Measurements from ENCODE around the gene CYTH1. TPM values are rescaled to one million over a fixed set of nuclear protein-coding genes. Genes with fewer than 3 reads are reported as not detected.

The CYTH1 gene
- total and polyA plus RNA-seq, 4 donors = 28.1 to 50.4 (median 42.4) TPM

DNA sequence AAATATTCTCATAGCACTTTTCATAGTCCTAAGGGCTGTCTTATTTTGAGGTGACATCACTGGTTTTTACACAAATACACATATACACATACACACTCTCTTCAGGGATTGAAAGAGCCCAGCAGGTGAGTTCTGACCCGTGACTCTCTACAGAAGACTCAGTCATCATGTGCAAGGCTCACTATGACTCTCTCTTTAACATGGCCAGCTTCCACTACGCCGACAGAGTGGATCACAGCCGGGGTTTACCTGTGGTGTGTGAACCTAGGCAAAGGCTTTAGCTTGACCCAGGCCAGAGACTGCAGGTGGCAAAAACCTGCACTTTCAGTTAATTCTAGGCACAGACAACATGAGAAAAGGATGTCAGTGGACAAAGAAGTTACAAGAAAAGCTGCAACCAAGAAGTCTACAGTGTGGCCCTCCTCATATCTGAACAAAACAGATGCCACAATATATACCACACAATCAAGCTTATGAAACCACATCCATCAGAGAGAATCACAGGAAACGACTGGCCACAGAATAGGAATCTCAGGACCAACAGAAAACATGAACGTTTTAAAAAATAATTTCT, 56.5 kb downstream of the CYTH1 start:
- H3K27ac ChIP-seq (ENCODE audit: low read depth, low read length) = no peak overlapping the region
- H3K4me1 ChIP-seq (ENCODE audit: control insufficient read depth, insufficient read depth, low read length) = peaks cover 48% of the 10 kb centered on the region
- no peak for DNase-seq (ENCODE audit: low read depth in 4 of 6, low spot score in 6 of 6)
- no peak overlapping the region for H3K4me3 ChIP-seq (ENCODE audit: low read depth, low read length)
- no peaks in the 10 kb centered on the region for H3K27me3 ChIP-seq (ENCODE audit: control insufficient read depth, insufficient read depth, low read length)
- H3K36me3 ChIP-seq (ENCODE audit: control insufficient read depth, insufficient read depth, low read length) = peaks cover 2% of the 10 kb centered on the region
- no peaks in the 10 kb centered on the region for H3K9me3 ChIP-seq (ENCODE audit: control insufficient read depth, insufficient read depth, low read length)
- 82% methylated on average over 3 of the region's 6 CpGs for WGBS (ENCODE audit: insufficient coverage)

DNA sequence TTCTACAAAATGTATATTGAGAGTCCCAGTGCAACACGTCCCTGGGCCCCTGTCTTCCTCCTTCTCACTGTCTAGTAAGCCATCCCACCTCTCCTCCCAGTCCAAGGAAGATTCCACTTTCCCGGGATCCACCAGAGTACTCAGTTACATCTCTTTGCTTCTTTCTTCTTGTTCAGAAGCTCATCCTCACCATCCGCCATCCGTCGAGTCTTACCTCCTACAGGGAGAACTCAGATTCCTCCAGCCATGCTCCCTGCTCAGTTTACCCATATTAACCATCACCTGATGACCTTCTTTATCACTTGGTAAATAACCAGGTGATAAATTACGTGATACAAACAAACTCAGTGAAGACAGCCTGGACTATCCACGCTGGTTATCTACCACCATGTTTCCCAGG, 57.1 kb downstream of the CYTH1 start:
- Histone ChIP-seq H3K27ac (ENCODE audit: low read depth, low read length) (no peak overlapping the region), H3K4me1 (ENCODE audit: control insufficient read depth, insufficient read depth, low read length) (peaks cover 53% of the 10 kb centered on the region), H3K27me3 (ENCODE audit: control insufficient read depth, insufficient read depth, low read length) (no peaks in the 10 kb centered on the region), H3K4me3 (ENCODE audit: low read depth, low read length) (no peak overlapping the region), H3K9me3 (ENCODE audit: control insufficient read depth, insufficient read depth, low read length) (no peaks in the 10 kb centered on the region), H3K36me3 (ENCODE audit: control insufficient read depth, insufficient read depth, low read length) (peaks cover 2% of the 10 kb centered on the region)
- 58% methylated on average over 5 of the region's 7 CpGs for WGBS (ENCODE audit: insufficient coverage)
- no peak for DNase-seq (ENCODE audit: low read depth in 4 of 6, low spot score in 6 of 6)

DNA sequence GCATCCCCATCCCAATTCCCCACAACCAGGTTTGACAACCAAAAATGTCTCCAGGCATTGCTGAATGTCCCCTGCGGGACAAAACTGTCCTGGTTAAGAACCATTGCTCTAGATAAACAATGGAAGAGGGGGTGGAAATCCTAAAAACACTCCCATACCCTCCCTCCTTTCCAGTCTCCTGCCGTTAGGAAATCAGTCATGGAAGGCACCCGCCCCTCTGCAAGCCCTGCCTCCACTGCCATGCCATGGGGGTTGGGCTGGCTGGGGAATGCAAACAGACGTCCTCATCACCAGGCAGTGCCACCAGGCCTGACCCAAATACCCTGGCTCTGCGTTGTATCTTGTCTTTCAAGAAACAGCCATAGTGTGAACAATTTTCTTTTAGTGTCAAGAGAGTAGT, 57.5 kb downstream of the CYTH1 start:
- whole genome bisulfite sequencing (ENCODE audit: insufficient coverage) = 57% methylated on average over 1 of the region's 5 CpGs
- H3K27me3 ChIP-seq (ENCODE audit: control insufficient read depth, insufficient read depth, low read length) = no peaks in the 10 kb centered on the region
- no peak overlapping the region for H3K4me3 ChIP-seq (ENCODE audit: low read depth, low read length)
- H3K27ac ChIP-seq (ENCODE audit: low read depth, low read length) = peak overlapping the region; percentile 87
- peak in 1 of 6 donors; percentile 71 for DNase-seq (ENCODE audit: low read depth in 4 of 6, low spot score in 6 of 6)
- peaks cover 53% of the 10 kb centered on the region for H3K4me1 ChIP-seq (ENCODE audit: control insufficient read depth, insufficient read depth, low read length)
- H3K36me3 ChIP-seq (ENCODE audit: control insufficient read depth, insufficient read depth, low read length) = peaks cover 2% of the 10 kb centered on the region
- no peaks in the 10 kb centered on the region for H3K9me3 ChIP-seq (ENCODE audit: control insufficient read depth, insufficient read depth, low read length)

DNA sequence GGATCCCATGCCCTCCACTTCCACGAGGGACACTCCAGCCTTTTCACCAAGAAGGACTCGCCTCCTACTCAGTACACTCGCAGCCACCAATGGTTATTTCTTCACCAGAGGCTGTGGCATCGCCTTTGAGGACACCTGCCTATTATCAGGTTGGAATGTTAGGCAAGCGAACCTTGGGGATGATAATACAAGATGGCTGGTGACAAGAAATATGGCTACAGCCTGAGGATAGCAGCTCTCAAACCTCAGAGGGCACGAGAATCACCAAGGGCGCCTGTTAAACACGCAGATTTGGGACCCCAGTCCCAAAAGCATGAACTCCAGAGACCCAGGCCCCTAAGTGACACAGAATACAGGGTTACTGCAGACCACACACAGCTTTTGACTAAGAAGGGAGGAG, 58.1 kb downstream of the CYTH1 start:
- H3K9me3 ChIP-seq (ENCODE audit: control insufficient read depth, insufficient read depth, low read length) = no peaks in the 10 kb centered on the region
- H3K27me3 ChIP-seq (ENCODE audit: control insufficient read depth, insufficient read depth, low read length) = no peaks in the 10 kb centered on the region
- H3K36me3 ChIP-seq (ENCODE audit: control insufficient read depth, insufficient read depth, low read length) = peaks cover 2% of the 10 kb centered on the region
- peak overlapping the region; percentile 65 for H3K4me3 ChIP-seq (ENCODE audit: low read depth, low read length)
- DNase-seq (ENCODE audit: low read depth in 4 of 6, low spot score in 6 of 6) = no peak
- H3K4me1 ChIP-seq (ENCODE audit: control insufficient read depth, insufficient read depth, low read length) = peaks cover 55% of the 10 kb centered on the region
- H3K27ac ChIP-seq (ENCODE audit: low read depth, low read length) = peak overlapping the region; percentile 87
- 47% methylated on average over 5 of the region's 8 CpGs for WGBS (ENCODE audit: insufficient coverage)

DNA sequence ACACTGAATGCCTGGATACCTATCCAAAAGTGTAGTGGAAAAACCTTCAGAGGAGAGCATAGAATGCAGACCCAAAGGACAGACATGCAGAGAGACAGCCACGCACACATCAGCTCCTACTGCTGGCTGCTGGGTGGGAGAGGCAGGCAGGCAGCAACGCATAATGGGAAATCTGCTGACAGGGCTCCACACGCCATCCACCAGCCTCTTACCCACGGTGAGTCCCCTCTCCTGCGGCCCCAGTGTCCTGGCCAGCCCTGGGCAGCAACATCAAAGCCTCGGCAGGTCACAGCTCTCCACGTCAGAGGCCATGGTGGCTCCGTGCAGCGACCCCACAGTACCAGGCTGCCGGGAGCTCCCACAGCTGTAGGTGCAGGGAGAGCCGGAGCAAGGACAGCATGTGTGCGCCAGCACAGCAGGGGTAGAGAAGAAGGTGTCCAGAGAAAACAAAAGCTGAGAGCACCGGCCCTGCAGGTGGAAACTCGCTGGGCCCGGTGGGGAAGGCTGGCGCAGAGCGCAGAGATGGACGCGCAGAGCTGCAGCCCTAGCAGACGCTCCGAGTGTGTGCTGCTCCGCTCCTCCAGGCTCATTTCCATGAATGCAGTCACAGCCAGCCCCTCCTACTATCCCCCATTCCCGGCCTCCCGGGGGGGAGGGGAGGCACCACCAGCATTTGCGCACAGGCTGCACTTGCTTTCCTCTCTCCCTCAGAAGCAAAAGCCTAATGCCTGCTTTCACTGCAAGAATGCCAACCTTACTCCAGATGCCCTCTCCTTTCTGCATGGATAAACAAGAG, 58.9 kb downstream of the CYTH1 start:
- Histone ChIP-seq H3K36me3 (ENCODE audit: control insufficient read depth, insufficient read depth, low read length) (peaks cover 2% of the 10 kb centered on the region), H3K9me3 (ENCODE audit: control insufficient read depth, insufficient read depth, low read length) (no peaks in the 10 kb centered on the region), H3K27ac (ENCODE audit: low read depth, low read length) (peak overlapping the region; percentile 87), H3K4me3 (ENCODE audit: low read depth, low read length) (peak overlapping the region; percentile 65), H3K27me3 (ENCODE audit: control insufficient read depth, insufficient read depth, low read length) (no peaks in the 10 kb centered on the region), H3K4me1 (ENCODE audit: control insufficient read depth, insufficient read depth, low read length) (peaks cover 59% of the 10 kb centered on the region)
- WGBS (ENCODE audit: insufficient coverage) = 5% methylated on average over 23 of the region's 25 CpGs
- peak in 5 of 6 donors; percentile 78 to 98 (median 88) for DNase-seq (ENCODE audit: low read depth in 4 of 6, low spot score in 6 of 6)

DNA sequence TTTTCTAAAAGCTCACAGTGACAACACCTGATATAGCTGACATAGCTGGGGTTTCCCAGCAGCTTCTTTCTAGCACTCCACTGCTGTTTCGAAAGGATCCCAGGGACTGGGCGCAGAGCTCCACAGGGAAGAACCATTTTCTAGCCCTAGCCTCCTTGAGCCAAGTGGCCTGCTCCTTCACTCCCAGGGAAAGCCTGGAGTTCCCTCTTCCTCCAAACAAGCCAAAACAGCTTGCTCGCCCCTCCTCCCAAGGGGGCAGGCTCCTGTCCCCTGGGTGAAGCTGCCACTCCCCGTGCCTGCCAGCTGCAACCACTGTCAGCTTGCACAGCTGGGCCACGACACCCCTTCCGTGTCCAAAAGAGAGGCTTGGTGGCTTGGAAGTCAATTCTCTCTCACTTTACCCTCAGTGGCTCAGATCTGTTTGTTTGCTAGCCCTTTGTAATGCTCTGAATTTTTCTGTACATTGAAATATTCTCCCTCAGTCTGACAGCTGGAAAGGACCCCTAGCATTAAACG, 59.8 kb downstream of the CYTH1 start:
- peak in 2 of 6 donors; percentile 52 to 55 for DNase-seq (ENCODE audit: low read depth in 4 of 6, low spot score in 6 of 6)
- Histone ChIP-seq H3K27me3 (ENCODE audit: control insufficient read depth, insufficient read depth, low read length) (no peaks in the 10 kb centered on the region), H3K36me3 (ENCODE audit: control insufficient read depth, insufficient read depth, low read length) (no peaks in the 10 kb centered on the region), H3K27ac (ENCODE audit: low read depth, low read length) (peak overlapping the region; percentile 87), H3K9me3 (ENCODE audit: control insufficient read depth, insufficient read depth, low read length) (no peaks in the 10 kb centered on the region), H3K4me1 (ENCODE audit: control insufficient read depth, insufficient read depth, low read length) (peaks cover 68% of the 10 kb centered on the region), H3K4me3 (ENCODE audit: low read depth, low read length) (peak overlapping the region; percentile 65)
- WGBS (ENCODE audit: insufficient coverage) = 33% methylated on average over 6 of the region's 7 CpGs

DNA sequence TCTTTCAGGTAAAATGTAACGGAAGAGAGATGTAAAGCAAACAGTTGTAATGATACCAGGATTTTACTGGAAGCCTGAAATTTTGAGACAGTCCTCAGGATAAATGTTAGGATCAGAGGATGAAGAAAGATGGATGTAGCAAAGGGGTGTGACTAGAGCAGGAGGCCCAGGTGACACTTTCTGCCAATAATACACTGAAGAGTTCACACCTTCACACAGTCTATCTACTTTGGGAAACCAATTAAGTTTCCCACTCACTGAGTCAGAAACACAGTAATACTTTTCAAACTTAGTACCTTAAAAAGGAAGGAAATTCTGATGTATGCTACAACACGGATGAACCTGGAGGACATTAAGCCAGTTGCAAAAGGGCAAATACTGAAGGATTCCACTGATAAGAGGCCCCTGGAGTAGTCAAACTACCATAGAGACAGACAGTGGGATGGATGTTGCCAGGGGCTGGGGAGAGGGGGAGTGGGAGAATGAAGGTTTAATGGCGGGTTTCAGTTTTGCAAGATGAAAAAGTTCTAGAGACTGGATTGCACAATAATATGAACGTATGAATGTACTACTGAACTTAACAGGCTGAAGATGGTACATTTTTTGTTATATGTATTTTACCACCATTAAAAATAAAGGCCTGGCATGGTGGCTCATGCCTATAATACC, 62.3 kb downstream of the CYTH1 start:
- Histone ChIP-seq H3K36me3 (ENCODE audit: control insufficient read depth, insufficient read depth, low read length) (no peaks in the 10 kb centered on the region), H3K27me3 (ENCODE audit: control insufficient read depth, insufficient read depth, low read length) (no peaks in the 10 kb centered on the region), H3K9me3 (ENCODE audit: control insufficient read depth, insufficient read depth, low read length) (no peaks in the 10 kb centered on the region), H3K4me3 (ENCODE audit: low read depth, low read length) (no peak overlapping the region), H3K4me1 (ENCODE audit: control insufficient read depth, insufficient read depth, low read length) (peaks cover 77% of the 10 kb centered on the region), H3K27ac (ENCODE audit: low read depth, low read length) (no peak overlapping the region)
- WGBS (ENCODE audit: insufficient coverage) = 67% methylated on average over 2 of the region's 4 CpGs
- no peak for DNase-seq (ENCODE audit: low read depth in 4 of 6, low spot score in 6 of 6)

DNA sequence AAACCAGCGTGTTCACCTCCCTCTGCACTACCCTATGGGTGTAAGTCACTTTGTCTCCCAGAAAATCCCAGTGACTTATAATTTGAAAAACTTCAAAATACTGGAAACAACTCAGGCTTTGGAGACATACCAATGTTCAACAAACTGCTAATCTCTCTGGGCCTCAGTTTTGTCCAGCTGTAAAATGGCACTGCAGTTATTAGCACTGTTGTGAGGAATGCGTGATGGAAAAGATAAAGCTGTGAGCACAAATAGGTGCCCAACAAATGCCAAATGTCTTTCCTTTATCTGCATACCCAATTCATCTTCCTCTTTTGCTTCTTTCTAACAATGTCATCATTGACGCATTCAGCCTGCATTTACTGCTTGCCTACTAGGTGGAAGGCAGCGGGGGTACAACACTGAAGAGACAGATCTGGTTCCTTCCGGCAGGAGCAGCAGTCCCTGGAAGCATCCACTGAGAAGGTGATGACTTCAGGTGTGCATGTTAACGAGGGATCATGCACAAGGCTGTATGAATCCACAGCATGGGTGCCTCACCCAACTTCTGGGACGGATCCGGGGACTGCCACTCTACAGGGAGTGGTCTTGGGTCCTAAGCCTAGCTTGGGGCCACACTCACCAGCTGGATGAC, 63.4 kb downstream of the CYTH1 start:
- Histone ChIP-seq H3K4me3 (ENCODE audit: low read depth, low read length) (no peak overlapping the region), H3K27me3 (ENCODE audit: control insufficient read depth, insufficient read depth, low read length) (no peaks in the 10 kb centered on the region), H3K27ac (ENCODE audit: low read depth, low read length) (no peak overlapping the region), H3K36me3 (ENCODE audit: control insufficient read depth, insufficient read depth, low read length) (no peaks in the 10 kb centered on the region), H3K9me3 (ENCODE audit: control insufficient read depth, insufficient read depth, low read length) (no peaks in the 10 kb centered on the region), H3K4me1 (ENCODE audit: control insufficient read depth, insufficient read depth, low read length) (peaks cover 67% of the 10 kb centered on the region)
- DNase-seq (ENCODE audit: low read depth in 4 of 6, low spot score in 6 of 6) = no peak
- whole genome bisulfite sequencing (ENCODE audit: insufficient coverage) = 76% methylated on average over 7 of the region's 8 CpGs

DNA sequence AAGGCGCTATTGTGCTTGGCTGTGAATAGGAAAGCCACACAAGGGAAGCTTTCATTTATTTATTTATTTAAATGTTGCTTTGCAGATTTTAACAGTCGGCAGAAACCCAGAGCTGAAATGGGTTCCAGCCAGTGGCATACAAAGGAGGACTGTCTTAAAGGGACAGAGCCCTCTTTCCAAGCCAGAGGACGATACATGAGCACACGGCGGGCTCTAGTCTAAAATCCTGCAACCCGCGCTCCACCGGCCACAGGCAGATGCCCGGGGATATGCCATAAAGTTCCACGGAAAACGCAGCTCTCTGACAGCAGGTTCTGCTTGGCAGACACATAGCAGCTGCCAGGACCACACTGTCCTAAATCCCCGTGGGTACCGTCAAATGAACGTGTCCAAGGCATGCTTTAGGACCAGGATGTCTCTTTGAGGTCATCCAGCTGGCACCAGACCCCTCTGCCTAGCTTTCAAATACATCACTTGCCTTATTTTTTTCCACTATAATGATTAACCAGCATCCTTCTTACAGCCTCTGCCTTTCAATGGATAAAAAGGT, 64.6 kb downstream of the CYTH1 start:
- Histone ChIP-seq H3K36me3 (ENCODE audit: control insufficient read depth, insufficient read depth, low read length) (no peaks in the 10 kb centered on the region), H3K4me3 (ENCODE audit: low read depth, low read length) (peak overlapping the region; percentile 53), H3K9me3 (ENCODE audit: control insufficient read depth, insufficient read depth, low read length) (no peaks in the 10 kb centered on the region), H3K27ac (ENCODE audit: low read depth, low read length) (peak overlapping the region; percentile 82), H3K4me1 (ENCODE audit: control insufficient read depth, insufficient read depth, low read length) (peaks cover 55% of the 10 kb centered on the region), H3K27me3 (ENCODE audit: control insufficient read depth, insufficient read depth, low read length) (no peaks in the 10 kb centered on the region)
- DNase-seq (ENCODE audit: low read depth in 4 of 6, low spot score in 6 of 6) = peak in 5 of 6 donors; percentile 67 to 96 (median 81)
- 3% methylated on average over 13 of the region's 14 CpGs for WGBS (ENCODE audit: insufficient coverage)

All from spinal cord (tissue), 10 donors.